ENCODE measurements around the gene KMO. TPM values are rescaled to one million over a fixed set of nuclear protein-coding genes. Genes with fewer than 3 reads are reported as not detected.

KMO gene
- total and polyA plus RNA-seq, 2 of the 13 experiments (the other 11 are each of a cell fraction or from before 2014, with no cell fraction given): 0.01 TPM; not detected in 1

- TF ChIP-seq, protein P1, sequence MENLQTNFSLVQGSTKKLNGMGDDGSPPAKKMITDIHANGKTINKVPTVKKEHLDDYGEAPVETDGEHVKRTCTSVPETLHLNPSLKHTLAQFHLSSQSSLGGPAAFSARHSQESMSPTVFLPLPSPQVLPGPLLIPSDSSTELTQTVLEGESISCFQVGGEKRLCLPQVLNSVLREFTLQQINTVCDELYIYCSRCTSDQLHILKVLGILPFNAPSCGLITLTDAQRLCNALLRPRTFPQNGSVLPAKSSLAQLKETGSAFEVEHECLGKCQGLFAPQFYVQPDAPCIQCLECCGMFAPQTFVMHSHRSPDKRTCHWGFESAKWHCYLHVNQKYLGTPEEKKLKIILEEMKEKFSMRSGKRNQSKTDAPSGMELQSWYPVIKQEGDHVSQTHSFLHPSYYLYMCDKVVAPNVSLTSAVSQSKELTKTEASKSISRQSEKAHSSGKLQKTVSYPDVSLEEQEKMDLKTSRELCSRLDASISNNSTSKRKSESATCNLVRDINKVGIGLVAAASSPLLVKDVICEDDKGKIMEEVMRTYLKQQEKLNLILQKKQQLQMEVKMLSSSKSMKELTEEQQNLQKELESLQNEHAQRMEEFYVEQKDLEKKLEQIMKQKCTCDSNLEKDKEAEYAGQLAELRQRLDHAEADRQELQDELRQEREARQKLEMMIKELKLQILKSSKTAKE (CRISPR knock-in tag; IDR thresholded peaks at IDR 0.05; ENCODE audit: borderline replicate concordance): no peak
- TF ChIP-seq MED13 (CRISPR knock-in tag; IDR thresholded peaks at IDR 0.05) (no peak), TOE1 (CRISPR knock-in tag; IDR thresholded peaks at IDR 0.05) (no peak), PRDM10 (CRISPR knock-in tag; IDR thresholded peaks at IDR 0.05; ENCODE audit: low read depth) (no peak)
Measured at GRCh38 chr1:241485145-241485544, 47.0 kb upstream of the KMO start (continued).

DNA sequence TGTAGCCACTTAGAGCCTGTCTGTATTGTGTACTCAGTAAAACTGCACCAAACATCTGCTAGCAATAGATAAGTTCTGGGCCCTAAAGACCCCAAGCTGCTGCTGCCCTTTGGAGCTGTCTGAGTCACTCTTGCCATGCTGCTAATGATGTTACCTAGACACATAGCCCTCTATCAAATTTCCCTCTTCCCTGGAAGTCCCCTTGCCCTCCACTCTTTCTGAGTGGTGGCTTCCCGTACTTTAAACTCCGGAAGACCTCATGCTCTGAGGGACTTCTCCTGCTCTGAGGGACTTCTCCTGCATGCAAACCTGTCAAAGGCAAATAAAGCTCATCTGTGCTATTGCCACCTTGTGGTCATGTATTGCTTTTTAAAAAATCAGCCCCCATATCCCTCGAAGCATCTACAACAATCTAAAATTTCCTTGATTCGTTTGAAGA is 46.6 kb upstream of the KMO start:
- FAIRE-seq: peak; percentile 59
- DNase-seq (ENCODE audit: low spot score): peak; percentile 25
- peak; percentile 88 for ATAC-seq
- 2% methylated on average over 4 of the region's 4 CpGs for WGBS (ENCODE audit: low lambda C conversion rate)
- ChIA-PET POLR2A (no interaction called here), CTCF (ENCODE audit: low intra/inter-chr PET ratio, low total read pairs) (interaction anchor here (1.2 to 1.6 kb wide), 2 partner anchors 598 to 753 kb away, joined by 3 to 7 read pairs; no protein-coding TSS in a partner anchor)
- no TSS peak for BruUV-seq (replicated peaks)
- in situ Hi-C loops (cut with HindIII; ENCODE audit: extremely low pct_ligation_motif_present, low pct_unique_long_range_greater_than_20kb): loop anchor here (10.0 to 25.0 kb wide), 2 partner anchors 598 to 751 kb away; no protein-coding TSS in a partner anchor
- Histone ChIP-seq H3K27me3 (ENCODE audit: control insufficient read depth in 1 of 2, insufficient read depth in 2 of 2, low read length in 2 of 2) (no peaks in the 10 kb centered on the region), H3K4me2 (ENCODE audit: low read depth, low read length) (no peak overlapping the region), H3K27ac (ENCODE audit: extremely low read length, insufficient read depth, low read length) (no peak overlapping the region), H3K79me2 (ENCODE audit: insufficient read depth, low read length) (no peaks in the 10 kb centered on the region), H3K4me3 (replicated peaks in 1 of 3; ENCODE audit: insufficient read depth in 1 of 3, low read depth in 2 of 3, low read length in 3 of 3) (no peak overlapping the region), H4K20me1 (ENCODE audit: insufficient read depth, low read length) (no peaks in the 10 kb centered on the region), H3K36me3 (replicated peaks in 1 of 2; ENCODE audit: control insufficient read depth in 1 of 2, insufficient read depth in 2 of 2, low read length in 2 of 2) (no peaks in the 10 kb centered on the region), H3K9ac (ENCODE audit: insufficient read depth, low read depth, low read length) (no peak overlapping the region), H3K4me1 (ENCODE audit: insufficient read depth, low read length) (no peaks in the 10 kb centered on the region), H3K9me3 (ENCODE audit: low read length) (no peaks in the 10 kb centered on the region), H2AFZ (ENCODE audit: low read length) (no peak overlapping the region)
- intact Hi-C loops (cut with micrococcal nuclease; ENCODE audit: unreplicated experiment): loop anchor here (1.0 kb wide), 1 partner anchor 753 kb away; no protein-coding TSS in a partner anchor
- no peak for TF ChIP-seq ZNF136 (CRISPR knock-in tag; IDR thresholded peaks at IDR 0.05; ENCODE audit: low read depth)
- TF ChIP-seq STAG1 (CRISPR knock-in tag; IDR thresholded peaks at IDR 0.05): peak; percentile 39
- TF ChIP-seq, protein P2, sequence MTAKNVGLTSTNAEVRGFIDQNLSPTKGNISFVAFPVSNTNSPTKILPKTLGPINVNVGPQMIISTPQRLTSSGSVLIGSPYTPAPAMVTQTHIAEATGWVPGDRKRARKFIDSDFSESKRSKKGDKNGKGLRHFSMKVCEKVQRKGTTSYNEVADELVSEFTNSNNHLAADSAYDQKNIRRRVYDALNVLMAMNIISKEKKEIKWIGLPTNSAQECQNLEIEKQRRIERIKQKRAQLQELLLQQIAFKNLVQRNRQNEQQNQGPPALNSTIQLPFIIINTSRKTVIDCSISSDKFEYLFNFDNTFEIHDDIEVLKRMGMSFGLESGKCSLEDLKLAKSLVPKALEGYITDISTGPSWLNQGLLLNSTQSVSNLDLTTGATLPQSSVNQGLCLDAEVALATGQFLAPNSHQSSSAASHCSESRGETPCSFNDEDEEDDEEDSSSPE (CRISPR knock-in tag; IDR thresholded peaks at IDR 0.05): no peak
- TF ChIP-seq ZNF367 (CRISPR knock-in tag; IDR thresholded peaks at IDR 0.05; ENCODE audit: borderline replicate concordance): no peak
- no peak for TF ChIP-seq ZFYVE20 (CRISPR knock-in tag; IDR thresholded peaks at IDR 0.05; ENCODE audit: borderline replicate concordance, low read depth)
- peak; percentile 50; the same call in 1 of the 2 replicates for TF ChIP-seq SMC3 (IDR thresholded peaks at IDR 0.05; ENCODE audit: low read length)
- no peak for TF ChIP-seq NR2F1 (CRISPR knock-in tag; IDR thresholded peaks at IDR 0.05)
- TF ChIP-seq ZNF343 (CRISPR knock-in tag; IDR thresholded peaks at IDR 0.05): no peak
- TF ChIP-seq, protein P3, sequence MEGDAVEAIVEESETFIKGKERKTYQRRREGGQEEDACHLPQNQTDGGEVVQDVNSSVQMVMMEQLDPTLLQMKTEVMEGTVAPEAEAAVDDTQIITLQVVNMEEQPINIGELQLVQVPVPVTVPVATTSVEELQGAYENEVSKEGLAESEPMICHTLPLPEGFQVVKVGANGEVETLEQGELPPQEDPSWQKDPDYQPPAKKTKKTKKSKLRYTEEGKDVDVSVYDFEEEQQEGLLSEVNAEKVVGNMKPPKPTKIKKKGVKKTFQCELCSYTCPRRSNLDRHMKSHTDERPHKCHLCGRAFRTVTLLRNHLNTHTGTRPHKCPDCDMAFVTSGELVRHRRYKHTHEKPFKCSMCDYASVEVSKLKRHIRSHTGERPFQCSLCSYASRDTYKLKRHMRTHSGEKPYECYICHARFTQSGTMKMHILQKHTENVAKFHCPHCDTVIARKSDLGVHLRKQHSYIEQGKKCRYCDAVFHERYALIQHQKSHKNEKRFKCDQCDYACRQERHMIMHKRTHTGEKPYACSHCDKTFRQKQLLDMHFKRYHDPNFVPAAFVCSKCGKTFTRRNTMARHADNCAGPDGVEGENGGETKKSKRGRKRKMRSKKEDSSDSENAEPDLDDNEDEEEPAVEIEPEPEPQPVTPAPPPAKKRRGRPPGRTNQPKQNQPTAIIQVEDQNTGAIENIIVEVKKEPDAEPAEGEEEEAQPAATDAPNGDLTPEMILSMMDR (CRISPR knock-in tag; IDR thresholded peaks at IDR 0.05): peak; percentile 59

Data from HepG2 (cell line).